ENCODE data around the gene SHISA5. TPM values are rescaled to one million over a fixed set of nuclear protein-coding genes. Genes with fewer than 3 reads are reported as not detected.
"Not testable (repeated sequence)": the region's sequence is repeated elsewhere in the genome, so short reads cannot be mapped to it uniquely, and the experiment has no call there.

Gene SHISA5
- total and polyA plus RNA-seq, 10 of the 15 experiments (the other 5 are each of a cell fraction or from before 2014, with no cell fraction given) = 17.1 to 148 (median 67.3) TPM

DNA sequence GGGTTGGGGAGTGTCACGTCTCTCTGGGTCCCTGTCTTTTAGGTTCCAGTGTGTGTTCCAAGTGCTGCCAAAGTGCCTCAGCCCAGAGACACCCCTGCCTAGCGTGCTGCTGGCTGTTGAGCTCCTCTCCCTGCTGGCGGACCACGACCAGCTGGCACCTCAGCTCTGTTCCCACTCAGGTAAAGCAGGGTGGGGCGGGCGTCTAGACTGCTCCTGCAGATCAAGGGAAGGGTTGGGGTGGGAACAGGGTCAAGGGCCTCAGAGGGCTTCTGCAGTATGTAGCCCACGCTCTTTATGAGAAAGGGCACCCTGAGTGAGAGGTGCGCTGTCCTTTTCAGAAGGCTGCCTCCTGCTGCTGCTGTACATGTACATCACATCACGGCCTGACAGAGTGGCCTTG is 40.3 kb downstream of the SHISA5 start:
- RAD21 ChIA-PET (ENCODE audit: unreplicated experiment) = interaction anchor here (1.1 kb wide), 1 partner anchor 52 kb away, joined by 4 read pairs; no protein-coding TSS in a partner anchor
- WGBS (ENCODE audit: insufficient coverage, insufficient replicate concordance, low lambda C conversion rate, missing lambda C conversion rate) = 82% methylated on average over 9 of the region's 9 CpGs
- POLR2A ChIA-PET = interaction anchor here (0.6 to 2.1 kb wide), 2 partner anchors 10 to 30 kb away, joined by 5 to 9 read pairs; no protein-coding TSS in a partner anchor

DNA sequence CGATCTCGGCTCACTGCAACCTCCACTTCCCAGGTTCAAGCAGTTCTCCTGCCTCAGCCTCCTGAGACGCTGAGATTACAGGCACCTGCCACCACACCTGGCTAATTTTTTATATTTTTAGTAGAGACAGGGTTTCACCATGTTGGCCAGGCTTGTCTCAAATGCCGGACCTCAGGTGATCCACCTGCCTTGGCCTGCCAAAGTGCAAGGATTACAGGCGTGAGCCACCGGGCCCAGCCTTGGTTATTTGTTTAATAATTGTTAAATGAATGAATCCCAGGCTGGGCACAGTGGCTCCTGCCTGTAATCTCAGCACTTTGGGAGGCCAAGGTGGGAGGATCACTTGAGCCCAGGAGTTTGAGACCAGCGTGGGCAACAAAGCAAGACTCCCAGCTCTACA is 42.2 kb downstream of the SHISA5 start:
- intact Hi-C loops (cut with micrococcal nuclease; ENCODE audit: unreplicated experiment); BruUV-seq (replicated peaks); H3K9me3 ChIP-seq (replicated peaks; ENCODE audit: control insufficient read depth, insufficient read depth, low read length); H3K27ac ChIP-seq (ENCODE audit: control insufficient read depth, insufficient read depth); ATAC-seq; H4K20me1 ChIP-seq (ENCODE audit: control insufficient read depth, insufficient read depth); in situ Hi-C loops (cut with MboI); FAIRE-seq; DNase-seq (ENCODE audit: low read depth, low spot score); H2AFZ ChIP-seq (ENCODE audit: control insufficient read depth, low read depth, low read length); H3K4me1 ChIP-seq (ENCODE audit: control insufficient read depth, insufficient read depth, low read length); H3K27me3 ChIP-seq (replicated peaks in 1 of 2; ENCODE audit: control insufficient read depth in 2 of 2, insufficient read depth in 2 of 2, low read length in 1 of 2); H3K9ac ChIP-seq (ENCODE audit: control insufficient read depth, insufficient read depth, low read length); H3K4me3 ChIP-seq; H3K4me2 ChIP-seq (ENCODE audit: control insufficient read depth, insufficient read depth): not testable (repeated sequence)
- peaks cover 13% of the 10 kb centered on the region for H3K79me2 ChIP-seq (ENCODE audit: control insufficient read depth, insufficient read depth, low read length)
- ChIA-PET POLR2A (interaction anchor here (0.5 kb wide), 1 partner anchor 89 kb away, joined by 4 read pairs; no protein-coding TSS in a partner anchor), SMC1A (ENCODE audit: uncharacterized antibody, unreplicated experiment) (interaction anchor here (0.9 to 1.5 kb wide), 4 partner anchors 25 to 91 kb away, joined by 3 read pairs; no protein-coding TSS in a partner anchor), CTCF (interaction anchor here (1.1 to 1.7 kb wide), 3 partner anchors 12 to 88 kb away, joined by 5 read pairs; no protein-coding TSS in a partner anchor), RAD21 (ENCODE audit: unreplicated experiment) (interaction anchor here (0.8 to 1.0 kb wide), 3 partner anchors 26 to 96 kb away, joined by 3 to 4 read pairs (median 4); no protein-coding TSS in a partner anchor)
- H3K36me3 ChIP-seq (ENCODE audit: control insufficient read depth in 2 of 2, insufficient read depth in 2 of 2, low read length in 1 of 2) = peaks cover 13% of the 10 kb centered on the region in 2 experiments
- 82% methylated on average over 7 of the region's 7 CpGs for WGBS (ENCODE audit: insufficient coverage, insufficient replicate concordance, low lambda C conversion rate, missing lambda C conversion rate)

More for the DNA sequence above, 40.3 kb downstream of the SHISA5 start:
- TF ChIP-seq ZSCAN29 (IDR thresholded peaks at IDR 0.05) (no peak), BHLHE40 (IDR thresholded peaks at IDR 0.05; ENCODE audit: borderline replicate concordance in 1 of 2, low read depth in 2 of 2, low read length in 1 of 2) (no peak), FOS (IDR thresholded peaks at IDR 0.05; ENCODE audit: borderline replicate concordance, extremely low read depth, insufficient read length) (no peak), FOXM1 (IDR thresholded peaks at IDR 0.05; ENCODE audit: low read depth, low read length) (no peak), TBL1XR1 (IDR thresholded peaks at IDR 0.05; ENCODE audit: low read depth, low read length) (no peak), ZNF24 (IDR thresholded peaks at IDR 0.05) (no peak), JUNB (IDR thresholded peaks at IDR 0.05) (no peak), IKZF2 (IDR thresholded peaks at IDR 0.05) (no peak), BRCA1 (IDR thresholded peaks at IDR 0.05; ENCODE audit: low read depth, low read length) (no peak), MXI1 (IDR thresholded peaks at IDR 0.05; ENCODE audit: low read depth, low read length) (no peak), PAX8 (IDR thresholded peaks at IDR 0.05) (no peak)
- TF ChIP-seq, protein P1, sequence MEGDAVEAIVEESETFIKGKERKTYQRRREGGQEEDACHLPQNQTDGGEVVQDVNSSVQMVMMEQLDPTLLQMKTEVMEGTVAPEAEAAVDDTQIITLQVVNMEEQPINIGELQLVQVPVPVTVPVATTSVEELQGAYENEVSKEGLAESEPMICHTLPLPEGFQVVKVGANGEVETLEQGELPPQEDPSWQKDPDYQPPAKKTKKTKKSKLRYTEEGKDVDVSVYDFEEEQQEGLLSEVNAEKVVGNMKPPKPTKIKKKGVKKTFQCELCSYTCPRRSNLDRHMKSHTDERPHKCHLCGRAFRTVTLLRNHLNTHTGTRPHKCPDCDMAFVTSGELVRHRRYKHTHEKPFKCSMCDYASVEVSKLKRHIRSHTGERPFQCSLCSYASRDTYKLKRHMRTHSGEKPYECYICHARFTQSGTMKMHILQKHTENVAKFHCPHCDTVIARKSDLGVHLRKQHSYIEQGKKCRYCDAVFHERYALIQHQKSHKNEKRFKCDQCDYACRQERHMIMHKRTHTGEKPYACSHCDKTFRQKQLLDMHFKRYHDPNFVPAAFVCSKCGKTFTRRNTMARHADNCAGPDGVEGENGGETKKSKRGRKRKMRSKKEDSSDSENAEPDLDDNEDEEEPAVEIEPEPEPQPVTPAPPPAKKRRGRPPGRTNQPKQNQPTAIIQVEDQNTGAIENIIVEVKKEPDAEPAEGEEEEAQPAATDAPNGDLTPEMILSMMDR (IDR thresholded peaks at IDR 0.05 in 2 of 3, conservative IDR thresholded peaks at IDR 0.05 in 1 of 3; ENCODE audit: control insufficient read depth in 2 of 3, extremely low read depth in 1 of 3, insufficient read depth in 1 of 3, low read depth in 3 of 3, low read length in 3 of 3) = no peak
- Histone ChIP-seq H3K9ac (ENCODE audit: control insufficient read depth, insufficient read depth, low read length) (no peak overlapping the region), H3K36me3 (ENCODE audit: control insufficient read depth in 2 of 2, insufficient read depth in 2 of 2, low read length in 1 of 2) (peaks cover 17 to 21% of the 10 kb centered on the region in 2 experiments), H3K4me3 (no peak overlapping the region), H3K79me2 (ENCODE audit: control insufficient read depth, insufficient read depth, low read length) (peaks cover 32% of the 10 kb centered on the region), H3K27me3 (replicated peaks in 1 of 2; ENCODE audit: control insufficient read depth in 2 of 2, insufficient read depth in 2 of 2, low read length in 1 of 2) (no peaks in the 10 kb centered on the region), H3K27ac (ENCODE audit: control insufficient read depth, insufficient read depth) (no peak overlapping the region), H4K20me1 (ENCODE audit: control insufficient read depth, insufficient read depth) (no peaks in the 10 kb centered on the region), H3K9me3 (replicated peaks; ENCODE audit: control insufficient read depth, insufficient read depth, low read length) (no peaks in the 10 kb centered on the region), H3K4me1 (ENCODE audit: control insufficient read depth, insufficient read depth, low read length) (peaks cover 28% of the 10 kb centered on the region), H2AFZ (ENCODE audit: control insufficient read depth, low read depth, low read length) (no peak overlapping the region), H3K4me2 (ENCODE audit: control insufficient read depth, insufficient read depth) (no peak overlapping the region)
- ChIA-PET CTCF (interaction anchor here (0.7 to 6.1 kb wide), 7 partner anchors 17 to 172 kb away, joined by 3 to 58 read pairs (median 4); partner anchors contain the start of genes ATRIP and SLC26A6), SMC1A (ENCODE audit: uncharacterized antibody, unreplicated experiment) (interaction anchor here (1.2 to 1.5 kb wide), 2 partner anchors 12 to 27 kb away, joined by 3 to 6 read pairs; no protein-coding TSS in a partner anchor)
- in situ Hi-C loops (cut with MboI) (no loop called here), intact Hi-C loops (cut with micrococcal nuclease; ENCODE audit: unreplicated experiment) (no loop called here)
- BruUV-seq (replicated peaks) = no TSS peak
- ATAC-seq (no peak), FAIRE-seq (no peak), DNase-seq (ENCODE audit: low read depth, low spot score) (no peak)
